Activated CD8-positive, alpha-beta memory T cell treated with anti-CD3 and anti-CD28 coated beads for 36 hours (primary cell): Measurements from ENCODE around the gene SLC29A3. TPM values are rescaled to one million over a fixed set of nuclear protein-coding genes. Genes with fewer than 3 reads are reported as not detected.

Experiments
- CTCF ChIA-PET: fragments of 350-600 bp; sonication (Branson Sonifier 250); formaldehyde crosslinking; loops from one replicate; lab custom pipeline; 2021; ENCODE audit warnings: antibody characterized with exemption; lab: Charles Lee
- POLR2A ChIA-PET: fragments of 350-600 bp; sonication (Branson Sonifier 250); formaldehyde crosslinking; loops from one replicate; lab custom pipeline; 2021; ENCODE audit warnings: antibody characterized with exemption; lab: Charles Lee
- total RNA-seq, 2 experiments: library from RNA; stranded (reverse); gene quantifications; one replicate each; pipeline ENCODE4 v1.2.3, GENCODE V29; 2021

Gene SLC29A3
- total RNA-seq, 2 experiments from 2014 or later = 5.8 to 7.0 TPM

DNA sequence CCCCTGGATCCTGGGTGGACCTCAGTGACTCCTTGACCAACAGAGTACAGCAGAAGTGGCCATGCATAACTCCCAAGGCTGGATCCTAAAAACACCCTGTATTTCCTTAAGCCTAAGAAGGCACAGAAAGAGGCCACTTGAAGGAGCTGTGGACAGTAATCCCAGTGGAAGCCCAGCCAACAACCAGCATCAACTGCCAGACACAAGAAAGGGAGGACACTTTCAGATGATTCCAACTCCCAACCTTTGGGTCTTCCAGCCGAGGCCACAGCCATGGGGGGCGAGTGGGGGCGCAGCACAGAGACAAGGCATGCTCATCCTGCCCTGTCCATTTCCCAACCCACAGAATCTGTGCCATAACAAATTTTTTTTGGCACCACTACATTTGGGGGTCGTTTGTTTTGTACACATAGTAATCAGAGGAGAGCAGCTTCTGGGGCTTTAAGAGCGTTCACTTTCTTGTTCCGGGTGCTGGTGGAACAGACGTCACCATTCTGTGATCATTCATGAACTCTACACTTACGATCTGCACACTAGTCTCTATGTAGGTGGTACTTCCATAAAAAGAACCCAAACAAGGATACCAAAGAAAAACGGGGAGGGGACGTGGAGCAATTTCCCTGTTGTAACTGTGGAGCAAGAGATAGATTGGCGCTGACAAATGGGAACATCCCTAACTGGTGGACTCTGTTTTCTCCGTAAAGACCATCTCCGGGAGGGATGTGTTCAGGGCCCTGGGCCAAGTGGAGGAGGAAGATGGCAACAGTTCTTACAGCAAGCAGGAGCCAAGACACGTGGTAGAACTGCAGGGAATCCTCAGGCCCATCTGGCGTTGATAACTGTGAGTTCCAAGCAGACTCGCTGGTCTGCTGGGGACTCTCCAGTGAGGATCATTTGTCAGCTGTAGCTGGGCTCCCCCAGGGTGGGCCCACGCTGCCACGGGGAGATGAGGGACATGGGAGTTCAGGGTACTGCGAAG is 6.0 kb upstream of the SLC29A3 start:
- ChIA-PET POLR2A (no interaction called here), CTCF (interaction anchor here (0.6 to 3.6 kb wide), 8 partner anchors 10 to 395 kb away, joined by 3 to 17 read pairs (median 7); no protein-coding TSS in a partner anchor)

DNA sequence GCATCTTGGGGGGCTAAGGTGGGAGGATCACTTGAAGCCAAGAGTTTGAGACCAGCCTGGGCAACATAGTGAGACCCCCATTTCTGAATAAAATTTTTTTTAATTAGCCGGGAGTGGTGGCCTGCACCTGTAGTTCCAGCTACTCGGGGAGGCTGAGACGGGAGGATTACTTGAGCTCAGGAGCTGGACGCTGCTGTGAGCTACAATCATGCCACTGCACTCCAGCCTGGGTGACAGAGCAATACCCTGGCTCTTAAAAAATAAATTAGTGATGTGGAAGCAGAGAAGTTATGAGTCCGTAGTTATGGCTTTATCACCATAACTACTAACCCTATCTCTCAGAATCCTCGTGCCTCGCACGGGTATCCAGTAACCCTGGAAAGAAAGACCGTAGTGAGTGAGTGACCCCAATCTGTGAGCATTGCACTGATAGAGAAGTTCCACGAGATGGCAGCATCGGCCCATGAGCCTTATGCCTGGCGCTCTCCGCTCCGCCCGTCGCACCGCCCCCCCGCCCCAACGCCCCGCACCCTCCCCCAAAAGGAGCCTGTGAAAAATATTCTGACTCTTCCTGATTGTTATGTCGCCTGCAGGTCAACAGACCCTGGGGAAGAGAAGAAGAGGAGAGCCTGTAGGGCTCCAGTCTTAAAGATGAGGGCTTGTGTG is 4.9 kb upstream of the SLC29A3 start:
- POLR2A ChIA-PET = no interaction called here
- CTCF ChIA-PET = interaction anchor here (0.6 to 3.6 kb wide), 15 partner anchors 9 to 582 kb away, joined by 3 to 17 read pairs (median 4); no protein-coding TSS in a partner anchor

DNA sequence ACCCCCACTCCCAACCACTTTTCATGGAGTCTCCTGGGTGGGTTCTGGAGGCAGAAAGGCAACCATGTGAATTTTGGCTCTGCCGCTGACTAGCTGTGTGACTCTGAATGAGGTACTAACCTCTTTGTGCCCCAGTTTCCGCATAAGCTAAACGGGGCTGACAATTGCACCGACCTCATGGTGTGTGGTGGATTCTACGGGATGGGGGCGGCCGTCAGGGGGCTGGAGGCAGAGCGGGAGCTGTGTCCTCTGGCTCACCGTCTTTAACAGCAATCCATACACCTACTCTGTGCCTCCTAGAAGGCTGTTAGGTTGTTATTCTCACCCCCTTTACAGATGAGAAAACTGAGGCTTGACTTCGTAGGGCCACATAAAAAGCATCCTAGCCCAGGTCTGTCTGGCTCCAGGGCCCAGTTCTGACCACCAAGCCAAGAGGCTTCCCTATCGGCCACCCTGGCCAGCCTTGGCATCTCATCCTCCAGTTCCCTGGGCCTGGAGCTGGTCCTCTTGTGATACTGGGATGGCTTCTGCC is 4.3 kb upstream of the SLC29A3 start:
- POLR2A ChIA-PET = no interaction called here
- CTCF ChIA-PET = interaction anchor here (0.7 to 3.6 kb wide), 14 partner anchors 10 to 582 kb away, joined by 3 to 17 read pairs (median 4); no protein-coding TSS in a partner anchor

DNA sequence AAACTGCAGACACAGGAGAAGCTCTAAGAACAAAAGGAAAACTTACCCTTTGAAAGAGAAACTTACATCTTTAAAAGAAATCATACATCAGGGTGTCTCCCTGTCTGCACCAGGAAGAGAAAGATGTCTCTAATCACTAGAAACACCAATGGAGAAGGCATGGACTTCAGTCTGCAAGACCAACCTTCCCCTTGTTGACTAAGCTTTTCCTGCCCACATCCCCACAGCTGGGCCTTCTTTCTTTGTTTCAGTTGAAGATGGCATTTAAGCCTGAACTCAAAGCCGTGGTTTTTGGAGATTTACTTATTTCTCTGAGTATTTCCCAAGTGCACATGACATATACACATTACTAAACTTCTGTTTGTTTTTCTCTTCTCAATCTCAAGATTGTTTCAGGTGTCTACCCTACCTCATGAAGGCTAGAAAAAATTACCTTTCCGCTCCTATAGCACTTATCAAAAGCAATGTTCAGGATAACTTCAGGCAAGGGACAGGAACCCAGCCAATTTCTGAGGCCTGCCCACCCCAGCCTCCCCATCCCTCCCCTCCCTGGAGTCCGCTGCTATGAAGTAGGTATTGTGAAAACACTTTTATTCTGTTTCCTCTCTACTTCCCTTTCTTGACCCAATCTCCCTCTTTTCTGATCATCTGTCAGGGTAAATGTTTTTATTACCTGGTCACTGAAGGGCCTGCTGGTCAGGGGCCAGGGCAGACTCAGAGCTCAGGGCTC is 2.8 kb upstream of the SLC29A3 start:
- CTCF ChIA-PET = interaction anchor here (1.0 to 3.6 kb wide), 6 partner anchors 10 to 580 kb away, joined by 3 to 14 read pairs (median 4); no protein-coding TSS in a partner anchor
- POLR2A ChIA-PET = no interaction called here

DNA sequence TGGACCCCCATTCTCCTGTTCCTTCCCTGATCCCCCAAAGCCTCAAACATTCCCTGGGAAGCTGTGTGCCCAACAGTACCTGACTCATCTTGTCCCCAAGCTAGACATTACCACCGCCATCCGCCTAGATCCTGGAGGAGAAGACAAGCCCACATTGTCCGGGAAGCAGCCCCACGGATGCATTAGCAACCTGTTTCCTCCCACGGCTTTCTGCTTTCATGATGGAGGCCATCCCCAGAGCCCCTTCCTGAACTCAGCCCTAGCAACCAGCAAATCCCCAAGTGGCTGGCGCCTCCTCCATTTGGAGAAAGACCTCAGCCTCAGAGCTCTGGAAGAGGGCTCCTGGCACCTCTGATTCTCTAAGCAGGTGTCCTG is 2.3 kb upstream of the SLC29A3 start:
- ChIA-PET POLR2A (no interaction called here), CTCF (interaction anchor here (1.0 to 3.6 kb wide), 3 partner anchors 293 to 391 kb away, joined by 3 to 14 read pairs (median 5); no protein-coding TSS in a partner anchor)

DNA sequence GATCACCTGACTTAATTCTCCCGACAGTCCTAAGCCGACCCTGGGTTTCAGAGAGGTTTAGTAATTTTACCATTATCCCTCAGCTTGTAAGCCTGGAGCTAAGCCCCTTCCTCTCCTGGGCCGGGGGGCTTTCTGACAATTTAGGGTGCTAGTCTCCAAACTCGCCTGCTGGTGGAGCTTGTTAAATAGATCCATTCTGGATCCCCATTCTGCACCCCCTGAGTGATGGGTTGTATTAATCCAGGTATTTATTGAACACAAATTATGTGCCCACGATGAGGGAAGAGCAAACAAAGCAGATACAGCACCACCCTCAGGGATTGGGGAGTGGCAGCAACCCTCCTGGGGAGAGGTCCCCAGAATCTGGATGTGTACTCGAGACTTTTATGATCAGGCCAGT is 1.3 kb upstream of the SLC29A3 start:
- POLR2A ChIA-PET = no interaction called here

DNA sequence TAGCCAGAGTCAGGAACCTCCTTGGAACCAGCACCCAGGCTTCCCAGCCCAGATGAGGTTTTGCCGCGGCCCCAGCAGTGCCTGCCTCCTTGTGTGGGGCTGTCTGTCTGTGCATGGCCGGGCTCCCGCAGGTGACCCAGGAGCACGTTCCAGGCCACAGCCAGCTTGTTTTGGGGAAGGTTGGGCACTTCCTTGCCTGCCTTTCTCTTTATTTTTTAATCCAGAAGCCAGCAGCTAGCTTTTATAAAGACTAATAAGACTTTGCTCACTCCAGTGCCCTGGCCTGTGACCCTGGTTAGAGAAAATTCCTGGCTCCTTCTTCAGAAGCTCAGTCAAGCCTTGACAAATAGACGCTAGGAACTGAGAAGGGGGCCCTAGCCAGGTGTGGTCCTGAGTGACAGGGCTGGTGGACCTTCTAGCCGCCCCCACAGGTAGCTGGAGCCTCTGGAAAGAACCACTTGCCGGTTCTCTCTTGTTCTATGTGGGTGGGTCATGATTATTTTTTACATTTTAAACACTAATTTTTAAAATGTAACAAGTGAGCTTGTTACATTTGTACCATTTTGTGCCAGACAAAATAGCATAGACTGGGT is 837 bp downstream of the SLC29A3 start:
- CTCF ChIA-PET = interaction anchor here (0.9 to 1.3 kb wide), 9 partner anchors 11 to 389 kb away, joined by 3 to 5 read pairs (median 3); partner anchors contain the start of gene CDH23
- POLR2A ChIA-PET = interaction anchor here (0.6 to 1.4 kb wide), 3 partner anchors 16 to 903 kb away, joined by 4 to 17 read pairs (median 6); no protein-coding TSS in a partner anchor

More for the DNA sequence above, 1.3 kb upstream of the SLC29A3 start:
- CTCF ChIA-PET = interaction anchor here (0.6 kb wide), 1 partner anchor 678 kb away, joined by 3 read pairs; no protein-coding TSS in a partner anchor

DNA sequence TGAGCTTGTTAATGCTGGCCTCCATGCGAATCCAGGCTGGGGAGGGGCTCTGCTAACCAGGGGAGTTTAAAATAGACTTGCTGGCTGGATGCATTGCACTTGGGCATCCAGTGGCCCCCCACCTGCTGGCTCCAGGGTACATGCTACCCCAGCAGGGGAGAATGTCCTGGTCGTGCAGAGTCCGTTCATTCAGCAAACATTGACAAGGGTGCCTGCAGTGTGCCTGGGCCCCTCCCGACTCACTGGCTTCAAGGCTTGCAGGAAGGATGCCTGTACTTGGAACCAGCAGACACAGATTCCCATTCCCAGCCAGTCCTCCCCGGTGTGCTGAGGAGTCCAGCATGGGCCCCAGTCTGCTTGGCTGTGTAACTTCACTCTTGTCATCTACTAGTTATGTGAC is 1.5 kb downstream of the SLC29A3 start:
- POLR2A ChIA-PET = interaction anchor here (0.6 to 1.4 kb wide), 3 partner anchors 15 to 902 kb away, joined by 4 to 17 read pairs (median 6); no protein-coding TSS in a partner anchor
- CTCF ChIA-PET = interaction anchor here (0.9 to 1.2 kb wide), 4 partner anchors 11 to 388 kb away, joined by 3 to 5 read pairs (median 4); no protein-coding TSS in a partner anchor

DNA sequence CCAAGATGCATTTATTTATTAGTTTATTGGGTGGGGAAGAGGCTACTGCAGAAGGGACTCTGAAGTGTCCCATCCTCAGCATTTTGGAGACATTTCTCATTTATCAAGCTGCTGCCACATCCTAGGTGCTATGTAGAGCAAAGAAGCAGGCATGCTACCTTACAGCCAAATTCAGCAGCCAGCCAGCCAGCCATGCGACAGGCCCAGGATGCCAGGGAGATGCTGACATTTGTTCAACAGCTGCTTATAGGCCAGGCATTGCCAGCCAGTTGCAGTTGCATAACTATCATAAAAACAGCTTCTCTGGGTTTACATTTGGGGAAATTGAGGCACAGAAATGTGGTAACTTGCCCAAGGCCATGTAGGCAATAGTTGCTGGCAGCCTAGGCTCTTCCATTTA is 2.3 kb downstream of the SLC29A3 start:
- ChIA-PET CTCF (interaction anchor here (1.2 kb wide), 1 partner anchor 451 kb away, joined by 3 read pairs; no protein-coding TSS in a partner anchor), POLR2A (no interaction called here)

DNA sequence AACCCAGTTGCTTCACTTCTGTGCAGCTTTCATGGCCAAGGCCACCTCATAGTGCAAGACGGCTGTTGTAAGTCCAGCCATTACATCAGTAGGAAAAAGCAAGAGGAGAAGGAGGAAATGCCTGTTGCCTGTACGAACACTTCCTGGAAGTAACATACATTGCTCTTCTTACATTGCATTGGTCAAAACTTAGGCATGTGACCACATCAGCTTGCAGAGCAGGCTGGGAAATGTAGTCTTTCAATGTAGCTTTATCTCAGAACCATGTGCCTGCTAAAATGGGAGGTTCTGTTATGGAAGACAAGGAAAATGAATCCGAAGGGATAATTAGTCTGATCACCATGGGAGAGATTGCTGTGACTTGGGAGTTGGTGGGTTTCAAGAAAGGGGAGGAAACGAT is 4.3 kb downstream of the SLC29A3 start:
- ChIA-PET POLR2A (no interaction called here), CTCF (interaction anchor here (0.7 to 1.0 kb wide), 2 partner anchors 10 to 385 kb away, joined by 3 to 4 read pairs; no protein-coding TSS in a partner anchor)

DNA sequence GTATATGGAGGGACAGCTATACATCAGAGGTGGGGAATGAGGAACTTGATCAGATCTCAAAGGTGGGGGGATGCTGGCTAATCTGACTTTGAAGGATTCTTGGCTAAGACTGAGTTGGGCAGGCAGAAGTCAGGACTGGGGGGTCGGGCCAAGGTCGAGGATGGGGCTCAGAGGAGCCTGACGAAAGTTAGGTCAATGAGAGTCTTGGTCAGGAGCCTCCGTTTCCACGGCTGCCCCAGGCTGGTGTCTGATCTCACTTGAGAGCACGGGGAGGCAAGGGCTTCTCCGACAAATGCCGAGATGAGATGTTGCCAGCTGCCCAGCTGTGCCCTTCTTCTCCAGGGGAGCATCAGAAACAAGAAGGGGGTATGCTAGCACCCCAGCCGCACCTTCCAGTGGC is 5.7 kb downstream of the SLC29A3 start:
- CTCF ChIA-PET = interaction anchor here (1.3 kb wide), 1 partner anchor 10 kb away, joined by 3 read pairs; no protein-coding TSS in a partner anchor
- POLR2A ChIA-PET = no interaction called here

DNA sequence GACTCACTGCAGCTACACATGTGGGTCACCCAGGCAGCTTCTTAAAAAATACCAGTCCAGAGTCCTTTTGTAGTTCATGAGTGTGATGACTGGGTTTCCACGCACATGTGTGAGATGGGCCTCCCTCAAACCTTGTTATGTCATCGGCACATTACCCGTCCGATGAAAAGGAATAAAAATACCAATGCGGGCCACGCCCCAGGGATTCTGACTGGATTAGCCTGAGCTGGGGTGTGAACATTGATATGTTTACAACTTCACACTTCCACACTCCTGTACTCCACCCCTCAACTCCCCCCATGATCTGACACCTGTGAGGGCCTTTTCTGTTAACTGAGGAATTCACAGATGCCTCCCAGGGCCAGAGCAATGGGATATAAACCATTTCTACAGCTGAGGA is 6.2 kb downstream of the SLC29A3 start:
- POLR2A ChIA-PET = no interaction called here
- CTCF ChIA-PET = interaction anchor here (1.3 kb wide), 1 partner anchor 10 kb away, joined by 3 read pairs; no protein-coding TSS in a partner anchor

DNA sequence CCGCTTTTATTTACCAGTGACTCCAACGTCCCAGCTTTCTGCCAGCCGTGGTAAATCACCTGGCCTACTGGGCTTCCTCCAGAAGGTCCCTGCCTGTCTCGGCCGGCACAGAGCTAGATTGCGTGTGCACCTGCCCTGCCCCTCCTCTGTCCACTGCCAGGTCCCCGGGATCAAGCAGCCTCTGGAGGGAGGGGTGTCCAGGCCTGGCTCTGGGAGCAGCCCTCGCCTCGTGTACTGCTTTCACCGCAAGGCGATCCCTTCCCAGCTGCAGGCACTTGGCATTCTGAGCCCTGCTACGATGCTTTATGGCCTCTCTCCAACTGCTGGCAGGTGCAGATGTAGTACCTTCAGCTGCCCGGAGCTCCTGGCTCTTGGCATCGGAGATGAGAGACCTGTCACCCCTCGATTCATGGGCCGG is 7.4 kb downstream of the SLC29A3 start:
- ChIA-PET POLR2A (interaction anchor here (0.7 kb wide), 1 partner anchor 167 kb away, joined by 11 read pairs; no protein-coding TSS in a partner anchor), CTCF (interaction anchor here (0.6 to 1.3 kb wide), 2 partner anchors 11 to 244 kb away, joined by 3 read pairs; no protein-coding TSS in a partner anchor)

DNA sequence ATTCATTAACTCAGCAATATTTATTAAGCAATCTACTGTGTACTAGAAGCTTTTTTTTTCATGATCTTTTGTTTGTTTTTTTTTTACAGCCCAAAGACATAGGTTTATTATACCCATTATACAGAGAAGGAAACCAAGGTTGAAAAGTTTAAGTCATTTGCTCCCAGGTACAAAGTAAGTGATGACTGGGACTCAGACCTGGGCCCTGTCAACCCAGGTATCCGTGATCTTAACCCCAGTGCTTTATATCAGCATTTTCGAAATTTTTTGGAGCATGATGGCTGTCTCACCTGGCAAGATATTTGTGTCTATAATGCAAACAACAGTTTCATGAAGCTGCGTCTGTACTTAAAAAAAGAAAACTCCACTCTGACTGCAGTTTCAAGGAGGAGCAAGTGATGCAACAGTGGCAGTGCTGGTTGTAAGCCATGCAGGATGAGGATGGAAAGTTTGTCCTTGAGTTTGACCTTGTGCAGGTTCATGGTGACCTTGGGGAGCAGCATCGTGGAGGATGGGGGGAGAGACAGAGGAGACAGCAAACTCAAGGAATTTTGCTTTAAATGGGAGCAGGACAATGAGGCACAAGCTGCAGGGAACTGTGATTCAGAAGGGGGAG is 11.8 kb downstream of the SLC29A3 start:
- ChIA-PET POLR2A (interaction anchor here (0.5 kb wide), 1 partner anchor 1180 kb away, joined by 7 read pairs; no protein-coding TSS in a partner anchor), CTCF (interaction anchor here (1.4 kb wide), 1 partner anchor 11 kb away, joined by 5 read pairs; no protein-coding TSS in a partner anchor)

DNA sequence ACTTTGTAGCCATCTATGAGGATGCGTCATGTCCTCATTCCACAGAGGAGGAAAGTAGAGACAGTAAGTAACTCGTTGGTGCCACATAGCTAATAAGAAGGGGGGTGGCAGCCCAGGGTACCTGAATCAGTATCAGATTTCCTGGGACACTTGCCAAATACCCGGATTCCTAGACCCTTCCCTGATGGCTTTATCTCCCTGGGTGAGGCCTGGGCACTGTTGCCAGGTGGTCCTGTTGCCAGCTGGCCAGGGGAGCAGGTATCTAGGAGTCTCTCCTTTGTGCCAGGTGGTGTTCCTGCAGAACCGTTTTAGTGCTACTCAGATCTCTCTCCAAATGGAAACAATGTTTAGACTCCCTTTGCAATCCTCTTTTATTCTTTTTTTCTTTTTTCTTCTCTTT is 12.7 kb downstream of the SLC29A3 start:
- POLR2A ChIA-PET = interaction anchor here (0.7 kb wide), 1 partner anchor 56 kb away, joined by 3 read pairs; no protein-coding TSS in a partner anchor
- CTCF ChIA-PET = interaction anchor here (0.7 to 1.4 kb wide), 3 partner anchors 12 to 1140 kb away, joined by 3 to 5 read pairs (median 4); no protein-coding TSS in a partner anchor

DNA sequence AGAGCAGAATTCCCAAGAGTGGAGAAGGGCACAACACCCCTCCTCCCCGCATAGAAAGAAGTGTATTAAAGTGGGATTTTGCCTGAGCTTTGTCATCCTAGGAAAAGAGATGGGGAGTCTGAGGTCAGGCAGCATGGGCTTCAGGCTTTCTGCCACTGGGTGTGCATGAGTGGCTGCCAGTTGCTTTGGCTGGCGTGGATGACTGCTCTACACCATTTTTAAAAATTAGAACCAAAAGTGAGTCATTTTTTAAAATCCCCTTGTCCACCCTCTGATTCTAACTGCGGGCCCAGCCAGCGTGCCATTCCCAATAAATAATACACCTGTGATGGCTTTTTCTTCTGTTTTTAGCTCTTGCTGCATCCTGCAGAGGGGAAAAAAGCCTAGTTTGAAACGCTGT is 13.4 kb downstream of the SLC29A3 start:
- POLR2A ChIA-PET = no interaction called here
- CTCF ChIA-PET = interaction anchor here (0.7 kb wide), 1 partner anchor 29 kb away, joined by 4 read pairs; no protein-coding TSS in a partner anchor
